Motor neuron (in vitro differentiated cells): ENCODE results near the gene TMIGD2. TPM values are rescaled to one million over a fixed set of nuclear protein-coding genes. Genes with fewer than 3 reads are reported as not detected.
"Not testable (repeated sequence)": the region's sequence is repeated elsewhere in the genome, so short reads cannot be mapped to it uniquely, and the experiment has no call there.

Experiments used
- ATAC-seq, 8 experiments: fragments of 200-7000 bp; cut with Tn5 transposase; replicated peaks in 6 of 8; 2 replicates each; pipeline ENCODE4 v1.8.0; 2021; ENCODE audit warnings: mild to moderate bottlenecking in 8 of 8, moderate library complexity in 8 of 8
- H3K27ac ChIP-seq, 2 donors: fragments of 250-450 bp; sonication (Bioruptor Pico); 2 replicates each; pipeline ENCODE4 v1.9.0; 2021; ENCODE audit warnings: antibody characterized with exemption in 2 of 2, mild to moderate bottlenecking in 2 of 2, moderate library complexity in 1 of 2
- H3K4me1 ChIP-seq, 2 donors: fragments of 250-450 bp; sonication (Bioruptor Pico); replicated peaks in 1 of 2; 2 replicates each; pipeline ENCODE4 v1.6.1; 2021; ENCODE audit warnings: antibody characterized with exemption in 2 of 2, mild to moderate bottlenecking in 2 of 2, moderate library complexity in 1 of 2
- H3K4me3 ChIP-seq, 5 donors: fragments of 250-450 bp; sonication (Bioruptor Pico); 2 replicates each; pipeline ENCODE4 v1.9.0; 2021; ENCODE audit warnings: antibody characterized with exemption in 5 of 5, mild to moderate bottlenecking in 5 of 5, moderate library complexity in 4 of 5
- WGBS, 10 experiments: fragments of 450-650 bp; shearing (Covaris generic); methylation state at CpG; one replicate each; pipeline ENCODE4 v1.0.0; 2022; 5-methylcytosine and 5-hydroxymethylcytosine counted together
- in situ Hi-C, 9 experiments: fragments of 400-800 bp; cut with MboI; loops; one replicate each; pipeline ENCODE4 v1.15.0; 2021; ENCODE audit warnings: low sequenced_read_pairs in 9 of 9, low pct_unique_long_range_greater_than_20kb in 2 of 9; ENCODE audit not compliant: unreplicated experiment in 9 of 9
- total RNA-seq, 8 experiments: library from RNA; unstranded; fragments of 300-600 nt; gene quantifications; 2 replicates each; pipeline versions ENCODE4 v1.2.3 to v1.2.4, GENCODE V29; 2022

Gene TMIGD2
- total RNA-seq, 8 experiments from 2014 or later, result 0.29 to 1.2 (median 0.43) TPM; not detected in 3

- Histone ChIP-seq H3K27ac (no peak overlapping the region), H3K4me1 (no peaks in the 10 kb centered on the region), H3K4me3 (no peak overlapping the region)
- in situ Hi-C loops, result no loop called here
- WGBS, 10 experiments, result 0 to 76% (median 38%) methylated on average over 1 to 14 of the region's 20 CpGs; no CpG with 5 or more reads in 1 of the 10 experiments
- ATAC-seq, result peak in 1 of 8 experiments; percentile 85
Measured at GRCh38 chr19:4284176-4284958, 17.8 kb downstream of the TMIGD2 start.

GRCh38 chr19:4279530-4280422 lies 22.4 kb downstream of the TMIGD2 start:
- H3K27ac ChIP-seq, result peak overlapping the region; percentile 77 to 80
- H3K4me1 ChIP-seq, result peaks cover 10 to 16% of the 10 kb centered on the region in 2 donors
- peak overlapping the region; percentile 44 to 77 (median 63) for H3K4me3 ChIP-seq
- in situ Hi-C loops, result no loop called here
- ATAC-seq, result no peak
- WGBS, 10 experiments, result 0 to 20% (median 0%) methylated on average over 1 to 3 of the region's 71 CpGs; no CpG with 5 or more reads in 6 of the 10 experiments

GRCh38 chr19:4279267-4279529 lies 23.0 kb downstream of the TMIGD2 start:
- Histone ChIP-seq H3K4me1 (peaks cover 10 to 16% of the 10 kb centered on the region in 2 donors), H3K4me3 (peak overlapping the region; percentile 44 to 77 (median 63)), H3K27ac (peak overlapping the region; percentile 77 to 80)
- no peak for ATAC-seq
- in situ Hi-C loops, result no loop called here
- WGBS, 10 experiments, result no CpG with 5 or more reads among the region's 30 CpGs

- H3K27ac ChIP-seq, result peak within 1 kb of the TSS; percentile 77 to 80
- H3K4me3 ChIP-seq, result peak within 1 kb of the TSS; percentile 44 to 77 (median 63)
- H3K4me1 ChIP-seq, result peaks cover 10 to 16% of the 10 kb centered on the region in 2 donors
- in situ Hi-C loops, result no loop called here
- peak in 5 of 8 experiments; percentile 75 to 78 (median 77) for ATAC-seq
- whole genome bisulfite sequencing, 10 experiments, result no CpG with 5 or more reads among the region's 44 CpGs
Measured at GRCh38 chr19:4278419-4279266, 23.5 kb downstream of the TMIGD2 start, which contains the start of gene SHD. Gene SHD, plus strand, starts transcription at chr19:4279266. Its CDS starts 798 bp downstream, at chr19:4280064.

- ATAC-seq, result peak in 5 of 8 experiments; percentile 16 to 39 (median 21)
- WGBS, 10 experiments, result 0 to 60% (median 21%) methylated on average over 1 to 4 of the region's 4 CpGs; no CpG with 5 or more reads in 4 of the 10 experiments
- in situ Hi-C loops, result no loop called here
- H3K27ac ChIP-seq, result peak overlapping the region; percentile 77 to 80
- peak overlapping the region; percentile 44 to 77 (median 63) for H3K4me3 ChIP-seq
- peaks cover 10 to 16% of the 10 kb centered on the region in 2 donors for H3K4me1 ChIP-seq
Measured at GRCh38 chr19:4278010-4278409, 24.2 kb downstream of the TMIGD2 start.

GRCh38 chr19:4277191-4277696 lies 24.9 kb downstream of the TMIGD2 start:
- 0 to 60% (median 22%) methylated on average over 1 to 6 of the region's 16 CpGs; no CpG with 5 or more reads in 5 of the 10 experiments for WGBS, 10 experiments
- no peak overlapping the region for H3K4me3 ChIP-seq
- ATAC-seq, result peak in 5 of 8 experiments; percentile 1 to 26 (median 18)
- peaks cover 10 to 16% of the 10 kb centered on the region in 2 donors for H3K4me1 ChIP-seq
- H3K27ac ChIP-seq, result peak overlapping the region; percentile 10 to 65
- in situ Hi-C loops, result no loop called here

GRCh38 chr19:4274321-4274686 lies 27.9 kb downstream of the TMIGD2 start:
- H3K4me1 ChIP-seq, result peaks cover 10 to 16% of the 10 kb centered on the region in 2 donors
- not testable (repeated sequence) for ATAC-seq, H3K27ac ChIP-seq, H3K4me3 ChIP-seq
- WGBS, 10 experiments, result 87 to 100% (median 92%) methylated on average over 1 to 4 of the region's 6 CpGs; no CpG with 5 or more reads in 4 of the 10 experiments
- in situ Hi-C loops, result loop anchor here in 1 of 9 experiments (25.0 kb wide), 1 partner anchor 363 kb away; the partner anchor contains the start of gene TNFAIP8L1

- peaks cover 7 to 14% of the 10 kb centered on the region in 2 donors for H3K4me1 ChIP-seq
- H3K4me3 ChIP-seq, result no peak overlapping the region
- ATAC-seq, result no peak
- WGBS, 10 experiments, result 60 to 88% (median 70%) methylated on average over 1 to 3 of the region's 10 CpGs; no CpG with 5 or more reads in 7 of the 10 experiments
- no peak overlapping the region for H3K27ac ChIP-seq
- in situ Hi-C loops, result loop anchor here in 1 of 9 experiments (25.0 kb wide), 1 partner anchor 364 kb away; the partner anchor contains the start of gene TNFAIP8L1
Measured at GRCh38 chr19:4272894-4273293, 29.3 kb downstream of the TMIGD2 start.

GRCh38 chr19:4268816-4269430 lies 33.3 kb downstream of the TMIGD2 start:
- in situ Hi-C loops, result loop anchor here in 1 of 9 experiments (25.0 kb wide), 1 partner anchor 368 kb away; the partner anchor contains the start of gene TNFAIP8L1
- peak in 2 of 8 experiments; percentile 12 to 25 for ATAC-seq
- 57 to 100% (median 89%) methylated on average over 1 to 12 of the region's 13 CpGs; no CpG with 5 or more reads in 2 of the 10 experiments for WGBS, 10 experiments

GRCh38 chr19:4267901-4268815 lies 34.0 kb downstream of the TMIGD2 start:
- 70 to 100% (median 92%) methylated on average over 1 to 11 of the region's 30 CpGs; no CpG with 5 or more reads in 2 of the 10 experiments for WGBS, 10 experiments
- H3K4me3 ChIP-seq, result no peak overlapping the region
- H3K4me1 ChIP-seq, result no peaks in the 10 kb centered on the region
- H3K27ac ChIP-seq, result peak overlapping the region in 1 of 2 donors; percentile 6
- in situ Hi-C loops, result loop anchor here in 1 of 9 experiments (25.0 kb wide), 1 partner anchor 369 kb away; the partner anchor contains the start of gene TNFAIP8L1
- ATAC-seq, result peak in 1 of 8 experiments; percentile 24

More at GRCh38 chr19:4268816-4269430, 33.3 kb downstream of the TMIGD2 start:
- H3K27ac ChIP-seq, result peak overlapping the region in 1 of 2 donors; percentile 6
- no peaks in the 10 kb centered on the region for H3K4me1 ChIP-seq
- no peak overlapping the region for H3K4me3 ChIP-seq
